ENCODE data around the gene AP2A1.

AP2A1 gene

DNA sequence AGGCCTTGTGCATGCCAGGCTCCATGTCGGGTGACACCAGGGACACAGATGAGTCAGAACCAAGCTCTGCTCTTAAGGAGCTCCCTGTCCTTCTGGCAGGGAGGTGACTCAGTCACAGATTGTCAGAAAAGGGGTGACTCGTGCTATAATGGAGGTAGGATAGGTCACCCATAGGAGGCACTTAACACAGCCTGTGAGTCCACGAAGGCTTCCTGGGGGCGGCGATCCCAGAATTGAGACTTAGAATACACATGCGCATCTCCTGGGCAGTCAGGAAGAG lies 26.7 kb downstream of the AP2A1 start:
- peak; percentile 55 for DNase-seq (ENCODE audit: low spot score)

DNA sequence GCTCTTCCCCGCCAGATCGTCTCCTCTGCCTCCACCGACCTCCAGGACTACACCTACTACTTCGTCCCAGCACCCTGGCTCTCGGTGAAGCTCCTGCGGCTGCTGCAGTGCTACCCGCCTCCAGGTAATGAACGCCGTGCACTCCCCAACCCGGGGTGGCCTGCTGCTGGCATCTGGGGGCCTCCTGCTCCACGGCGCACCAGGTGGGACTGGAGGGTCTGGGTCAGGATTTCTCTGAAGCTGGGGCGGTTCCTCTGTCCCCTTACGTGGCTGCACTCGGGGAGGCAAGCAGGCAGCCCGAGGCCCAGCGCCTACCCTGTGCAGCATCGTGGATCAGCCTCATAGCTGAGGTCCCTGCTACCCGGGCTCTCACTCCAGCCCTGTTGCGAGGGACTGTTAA lies 28.8 kb downstream of the AP2A1 start:
- DNase-seq (ENCODE audit: low spot score) = no peak

DNA sequence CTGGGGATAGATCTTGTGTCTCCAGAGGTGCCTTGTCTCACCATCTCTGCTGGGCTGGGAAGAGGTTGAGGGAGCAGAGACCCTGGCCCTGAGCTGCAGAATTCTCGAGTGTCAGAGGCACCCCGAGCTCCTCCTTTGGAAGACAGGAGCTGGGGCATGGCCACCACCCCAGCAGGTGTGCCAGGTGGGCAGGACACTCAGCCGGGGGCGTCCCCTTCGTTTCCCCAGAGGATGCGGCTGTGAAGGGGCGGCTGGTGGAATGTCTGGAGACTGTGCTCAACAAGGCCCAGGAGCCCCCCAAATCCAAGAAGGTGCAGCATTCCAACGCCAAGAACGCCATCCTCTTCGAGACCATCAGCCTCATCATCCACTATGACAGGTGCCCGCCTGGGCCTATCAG lies 31.8 kb downstream of the AP2A1 start:
- no peak for DNase-seq (ENCODE audit: low spot score)

DNA sequence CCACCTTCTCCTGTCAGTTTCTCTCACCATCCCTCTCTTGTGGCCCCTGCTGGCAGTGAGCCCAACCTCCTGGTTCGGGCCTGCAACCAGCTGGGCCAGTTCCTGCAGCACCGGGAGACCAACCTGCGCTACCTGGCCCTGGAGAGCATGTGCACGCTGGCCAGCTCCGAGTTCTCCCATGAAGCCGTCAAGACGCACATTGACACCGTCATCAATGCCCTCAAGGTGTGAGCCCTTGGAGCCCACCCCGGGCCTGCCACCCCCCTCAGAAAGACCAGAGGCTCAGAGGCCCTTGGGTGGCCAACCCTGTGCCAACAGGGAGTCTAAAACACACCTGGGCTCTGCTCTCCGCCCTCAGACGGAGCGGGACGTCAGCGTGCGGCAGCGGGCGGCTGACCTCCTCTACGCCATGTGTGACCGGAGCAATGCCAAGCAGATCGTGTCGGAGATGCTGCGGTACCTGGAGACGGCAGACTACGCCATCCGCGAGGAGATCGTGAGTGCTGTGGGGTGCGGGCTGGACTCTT lies 32.5 kb downstream of the AP2A1 start:
- no peak for DNase-seq (ENCODE audit: low spot score)

DNA sequence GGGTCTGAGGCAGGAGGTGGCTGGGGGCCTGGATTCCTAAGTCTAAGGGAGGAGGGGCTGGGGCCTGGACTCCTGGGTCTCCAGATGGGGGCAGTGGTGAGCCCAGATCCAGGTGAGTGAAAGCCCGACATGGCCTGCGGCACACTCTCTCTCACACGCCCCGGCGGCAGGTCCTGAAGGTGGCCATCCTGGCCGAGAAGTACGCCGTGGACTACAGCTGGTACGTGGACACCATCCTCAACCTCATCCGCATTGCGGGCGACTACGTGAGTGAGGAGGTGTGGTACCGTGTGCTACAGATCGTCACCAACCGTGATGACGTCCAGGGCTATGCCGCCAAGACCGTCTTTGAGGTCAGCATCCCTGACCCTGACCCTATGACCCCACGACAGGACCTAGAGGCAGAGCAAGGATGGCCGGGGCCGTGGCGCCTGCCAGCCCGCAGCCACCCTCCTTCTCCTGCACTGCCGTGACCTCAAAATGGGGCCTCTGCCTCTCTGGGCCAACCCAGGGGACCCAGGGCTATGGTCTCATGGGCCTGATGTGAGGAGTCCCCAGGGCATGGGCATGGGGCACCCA lies 33.1 kb downstream of the AP2A1 start:
- no peak for DNase-seq (ENCODE audit: low spot score)

DNA sequence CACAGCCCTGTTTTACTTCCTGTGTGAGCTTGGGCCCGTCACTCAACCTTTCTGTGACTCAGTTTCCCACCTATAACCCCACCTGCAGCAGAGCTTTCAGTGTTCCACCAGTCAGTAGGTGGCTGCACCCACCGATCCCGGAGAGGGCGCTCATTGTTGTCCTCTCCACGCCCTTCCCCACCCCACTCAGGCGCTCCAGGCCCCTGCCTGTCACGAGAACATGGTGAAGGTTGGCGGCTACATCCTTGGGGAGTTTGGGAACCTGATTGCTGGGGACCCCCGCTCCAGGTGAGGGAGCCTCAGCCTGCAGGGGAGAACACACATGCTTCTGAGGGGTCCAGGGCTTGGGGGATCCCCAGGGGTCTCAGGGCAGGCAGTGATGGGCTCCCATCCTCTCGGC lies 34.0 kb downstream of the AP2A1 start:
- DNase-seq (ENCODE audit: low spot score) = no peak

DNA sequence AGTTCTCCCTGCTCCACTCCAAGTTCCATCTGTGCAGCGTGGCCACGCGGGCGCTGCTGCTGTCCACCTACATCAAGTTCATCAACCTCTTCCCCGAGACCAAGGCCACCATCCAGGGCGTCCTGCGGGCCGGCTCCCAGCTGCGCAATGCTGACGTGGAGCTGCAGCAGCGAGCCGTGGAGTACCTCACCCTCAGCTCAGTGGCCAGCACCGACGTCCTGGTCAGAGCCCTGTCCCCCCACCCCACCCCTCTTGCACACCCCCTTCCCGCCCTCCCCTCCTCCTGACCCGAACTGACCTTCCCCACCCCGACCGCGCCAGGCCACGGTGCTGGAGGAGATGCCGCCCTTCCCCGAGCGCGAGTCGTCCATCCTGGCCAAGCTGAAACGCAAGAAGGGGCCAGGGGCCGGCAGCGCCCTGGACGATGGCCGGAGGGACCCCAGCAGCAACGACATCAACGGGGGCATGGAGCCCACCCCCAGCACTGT lies 34.6 kb downstream of the AP2A1 start:
- DNase-seq (ENCODE audit: low spot score) = no peak

DNA sequence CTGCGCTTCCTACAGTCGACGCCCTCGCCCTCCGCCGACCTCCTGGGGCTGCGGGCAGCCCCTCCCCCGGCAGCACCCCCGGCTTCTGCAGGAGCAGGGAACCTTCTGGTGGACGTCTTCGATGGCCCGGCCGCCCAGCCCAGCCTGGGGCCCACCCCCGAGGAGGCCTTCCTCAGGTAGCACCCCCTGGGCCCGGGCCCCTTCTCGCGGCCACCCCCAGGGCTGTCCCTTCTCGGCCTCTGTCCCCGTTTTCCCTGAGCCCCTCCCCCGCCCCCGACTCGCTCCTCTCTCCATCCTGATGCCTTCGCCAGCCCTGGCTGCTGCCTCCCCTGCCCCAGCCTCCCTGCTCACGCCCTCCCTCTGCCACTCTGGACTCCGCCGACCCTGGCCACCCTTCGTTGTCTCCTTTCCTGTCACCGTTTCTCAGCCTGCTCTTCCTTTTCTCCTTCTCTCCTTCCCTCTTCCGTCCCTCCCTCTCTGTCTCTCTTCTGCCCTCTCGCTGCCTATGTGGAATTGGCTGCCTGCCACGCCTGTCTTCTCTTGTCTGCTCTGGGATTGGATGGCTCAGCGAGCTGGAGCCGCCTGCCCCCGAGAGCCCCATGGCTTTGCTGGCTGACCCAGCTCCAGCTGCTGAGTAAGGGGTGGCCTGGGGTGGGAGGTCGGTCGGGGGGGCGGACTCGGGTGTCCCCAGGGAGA lies 35.3 kb downstream of the AP2A1 start:
- DNase-seq (ENCODE audit: low spot score) = peak; percentile 92

DNA sequence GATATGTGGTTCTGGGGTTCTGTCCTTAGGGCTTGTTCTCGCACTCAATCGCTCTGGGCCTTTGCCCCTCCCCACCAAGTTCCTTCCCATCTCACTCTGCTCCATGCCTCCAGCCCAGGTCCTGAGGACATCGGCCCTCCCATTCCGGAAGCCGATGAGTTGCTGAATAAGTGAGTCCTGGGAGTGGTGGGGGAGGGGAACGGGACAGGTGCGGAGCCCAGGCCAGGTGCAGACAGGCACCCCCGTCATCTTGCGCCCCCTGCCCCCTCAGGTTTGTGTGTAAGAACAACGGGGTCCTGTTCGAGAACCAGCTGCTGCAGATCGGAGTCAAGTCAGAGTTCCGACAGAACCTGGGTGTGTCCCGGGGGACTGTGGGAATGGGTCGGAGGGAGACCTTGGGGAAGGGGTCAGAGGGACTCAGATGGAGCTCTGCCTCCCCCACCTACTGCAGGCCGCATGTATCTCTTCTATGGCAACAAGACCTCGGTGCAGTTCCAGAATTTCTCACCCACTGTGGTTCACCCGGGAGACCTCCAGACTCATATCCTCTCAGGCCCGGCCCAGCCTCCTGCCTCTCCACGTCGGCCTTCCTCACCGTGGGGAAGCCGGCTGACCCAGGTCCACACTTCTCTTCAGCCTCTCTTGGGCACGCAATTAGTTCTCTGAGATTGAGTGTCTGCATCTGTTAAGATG lies 36.2 kb downstream of the AP2A1 start:
- no peak for DNase-seq (ENCODE audit: low spot score)

DNA sequence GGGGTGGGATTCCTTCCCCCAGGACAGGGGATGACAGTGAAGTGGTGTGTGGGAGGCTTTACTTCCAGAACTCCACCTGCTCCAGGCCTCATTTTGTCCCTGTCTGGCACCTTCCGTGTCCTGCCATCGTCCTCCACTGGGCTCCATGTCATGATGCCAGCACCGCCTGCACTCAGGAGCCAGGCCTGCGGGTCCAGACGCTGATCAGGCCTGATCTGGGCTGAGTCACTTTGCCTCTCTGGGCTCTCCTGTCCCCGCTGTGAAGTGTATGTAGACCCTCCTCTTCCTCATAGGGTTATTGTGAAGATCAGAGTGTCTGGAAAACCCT lies 36.7 kb downstream of the AP2A1 start:
- DNase-seq (ENCODE audit: low spot score) = no peak

DNA sequence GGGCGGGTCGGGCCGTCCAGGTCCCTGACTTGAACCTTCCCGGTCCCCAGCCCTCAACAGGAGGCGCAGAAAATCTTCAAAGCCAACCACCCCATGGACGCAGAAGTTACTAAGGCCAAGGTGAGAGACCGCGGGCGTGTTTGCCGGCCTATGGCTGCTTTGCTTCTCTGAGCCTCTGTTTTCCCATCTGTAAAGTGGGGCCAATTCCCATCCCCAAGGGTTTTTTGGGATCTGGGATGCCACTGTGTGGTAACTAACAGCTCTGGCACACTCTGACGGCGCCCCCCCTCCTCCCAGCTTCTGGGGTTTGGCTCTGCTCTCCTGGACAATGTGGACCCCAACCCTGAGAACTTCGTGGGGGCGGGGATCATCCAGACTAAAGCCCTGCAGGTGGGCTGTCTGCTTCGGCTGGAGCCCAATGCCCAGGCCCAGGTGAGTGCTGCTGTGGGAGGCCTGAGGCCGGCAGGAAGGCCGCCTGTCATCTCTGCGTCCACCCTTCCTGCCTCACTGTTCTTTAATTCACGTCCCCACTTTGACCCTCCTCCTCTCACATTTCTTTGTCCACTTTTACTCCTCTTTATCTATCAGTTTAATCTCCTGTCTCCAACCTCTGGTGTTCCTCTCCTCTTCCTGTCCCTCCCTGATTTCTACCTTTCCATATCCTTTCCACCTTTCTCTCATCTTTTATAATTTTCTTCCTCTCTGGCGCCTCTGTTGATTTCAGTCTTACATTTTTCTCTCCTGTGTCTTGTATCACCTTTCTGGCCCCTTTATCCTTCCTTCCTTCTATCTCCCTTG lies 39.2 kb downstream of the AP2A1 start:
- no peak for DNase-seq (ENCODE audit: low spot score)

DNA sequence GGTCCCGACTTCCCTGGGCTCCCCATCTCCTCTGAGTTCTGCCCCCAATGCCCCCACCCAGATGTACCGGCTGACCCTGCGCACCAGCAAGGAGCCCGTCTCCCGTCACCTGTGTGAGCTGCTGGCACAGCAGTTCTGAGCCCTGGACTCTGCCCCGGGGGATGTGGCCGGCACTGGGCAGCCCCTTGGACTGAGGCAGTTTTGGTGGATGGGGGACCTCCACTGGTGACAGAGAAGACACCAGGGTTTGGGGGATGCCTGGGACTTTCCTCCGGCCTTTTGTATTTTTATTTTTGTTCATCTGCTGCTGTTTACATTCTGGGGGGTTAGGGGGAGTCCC lies 39.8 kb downstream of the AP2A1 start:
- DNase-seq (ENCODE audit: low spot score) = no peak

DNA sequence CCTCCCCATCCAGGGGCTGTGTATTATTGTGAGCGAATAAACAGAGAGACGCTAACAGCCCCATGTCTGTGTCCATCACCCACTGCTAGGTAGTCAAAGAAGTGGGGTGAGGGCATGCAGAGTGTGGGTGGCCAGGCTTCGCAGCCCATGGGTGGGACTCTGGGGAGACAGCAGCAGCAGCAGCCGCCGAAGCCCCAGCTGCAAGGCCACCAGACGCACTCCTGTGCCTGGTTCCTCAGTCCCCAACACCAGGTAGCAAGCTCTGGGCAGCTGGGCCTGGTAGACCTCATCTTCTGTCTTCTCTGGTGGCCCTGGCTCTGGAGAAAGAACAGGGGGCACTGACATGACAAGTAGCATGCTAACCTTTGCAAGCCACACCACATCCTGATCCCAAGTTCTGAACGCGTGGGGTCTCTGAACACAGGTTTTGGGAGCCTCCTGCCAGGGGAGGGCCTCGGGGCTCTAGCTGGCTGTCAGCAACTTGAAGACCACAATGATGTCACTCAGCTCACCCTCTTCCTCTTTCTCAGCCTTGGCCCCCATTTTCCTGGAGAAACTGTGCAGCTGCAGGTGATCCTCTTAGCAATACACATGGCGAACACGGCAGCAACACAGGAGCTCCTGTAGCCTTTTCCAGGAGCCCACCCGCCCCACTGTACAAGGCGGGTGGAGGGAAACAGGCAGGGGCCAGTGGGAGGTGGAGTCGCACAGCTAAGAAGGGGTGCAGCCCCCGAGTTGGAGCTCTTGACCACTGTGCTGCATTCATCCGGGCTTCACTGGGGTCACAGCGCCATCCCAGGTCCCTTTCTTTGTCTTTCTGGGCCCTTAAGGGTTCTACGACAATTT lies 40.5 kb downstream of the AP2A1 start:
- no peak for DNase-seq (ENCODE audit: low spot score)

DNA sequence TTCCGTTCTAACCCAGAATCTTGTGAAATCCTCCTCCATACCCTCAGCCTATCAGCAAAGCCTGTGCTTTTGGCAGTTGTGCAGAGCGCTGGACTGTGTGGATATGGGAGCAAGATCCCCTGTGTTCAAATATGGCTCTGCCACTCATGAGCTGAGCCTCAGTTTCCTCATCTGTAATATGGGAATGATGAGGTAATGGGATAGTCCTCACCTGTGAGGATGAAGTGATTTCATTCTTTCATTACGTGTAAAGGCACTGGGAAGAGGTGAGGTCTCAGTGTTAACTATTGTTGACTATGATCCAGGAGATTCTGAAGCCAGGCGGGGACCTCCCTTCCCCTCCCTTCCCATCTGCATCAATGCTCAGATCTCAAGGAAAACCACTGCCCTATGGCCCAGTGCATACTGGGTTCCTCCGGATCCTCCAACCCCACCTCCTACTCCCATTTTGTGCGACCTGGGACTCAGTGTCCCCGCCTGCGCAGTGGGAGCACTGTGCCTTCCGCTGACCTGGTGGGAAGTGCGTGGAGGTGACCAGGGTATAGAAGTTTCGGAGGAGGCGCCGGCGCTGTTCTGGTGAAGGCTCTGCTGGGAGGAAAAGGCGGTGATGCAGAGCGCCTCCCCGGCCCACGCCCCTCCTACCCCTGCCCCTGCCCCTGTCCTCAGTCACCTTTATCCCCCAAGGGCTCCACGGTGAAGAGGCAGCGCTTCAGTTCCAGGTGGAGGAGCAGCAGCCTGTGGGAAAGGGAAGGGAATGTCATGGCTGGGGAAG lies 41.3 kb downstream of the AP2A1 start:
- DNase-seq (ENCODE audit: low spot score) = no peak

DNA sequence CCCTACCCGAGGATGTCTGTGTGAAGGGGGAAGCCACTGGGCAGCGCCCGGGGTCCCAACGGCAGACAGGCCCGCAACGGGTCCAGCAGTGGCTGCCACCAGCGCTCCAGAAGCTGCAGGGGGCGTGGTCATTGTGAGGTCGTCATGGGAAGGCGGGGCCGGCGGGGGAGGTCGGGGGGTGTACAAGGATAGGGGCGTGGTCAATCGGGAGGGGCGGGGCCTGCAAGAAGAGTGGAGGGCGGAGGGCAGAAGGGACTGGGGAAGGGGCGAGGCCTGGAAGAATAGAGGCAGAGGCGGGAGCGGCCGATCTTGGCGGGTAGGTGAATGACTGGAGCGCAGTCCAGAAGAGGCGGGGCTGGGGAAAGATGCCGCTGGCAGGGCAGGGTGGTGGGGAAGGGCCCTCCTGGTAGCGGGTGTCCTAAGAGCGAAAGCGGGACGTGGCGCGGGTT lies 41.9 kb downstream of the AP2A1 start:
- DNase-seq (ENCODE audit: low spot score) = peak; percentile 94

DNA sequence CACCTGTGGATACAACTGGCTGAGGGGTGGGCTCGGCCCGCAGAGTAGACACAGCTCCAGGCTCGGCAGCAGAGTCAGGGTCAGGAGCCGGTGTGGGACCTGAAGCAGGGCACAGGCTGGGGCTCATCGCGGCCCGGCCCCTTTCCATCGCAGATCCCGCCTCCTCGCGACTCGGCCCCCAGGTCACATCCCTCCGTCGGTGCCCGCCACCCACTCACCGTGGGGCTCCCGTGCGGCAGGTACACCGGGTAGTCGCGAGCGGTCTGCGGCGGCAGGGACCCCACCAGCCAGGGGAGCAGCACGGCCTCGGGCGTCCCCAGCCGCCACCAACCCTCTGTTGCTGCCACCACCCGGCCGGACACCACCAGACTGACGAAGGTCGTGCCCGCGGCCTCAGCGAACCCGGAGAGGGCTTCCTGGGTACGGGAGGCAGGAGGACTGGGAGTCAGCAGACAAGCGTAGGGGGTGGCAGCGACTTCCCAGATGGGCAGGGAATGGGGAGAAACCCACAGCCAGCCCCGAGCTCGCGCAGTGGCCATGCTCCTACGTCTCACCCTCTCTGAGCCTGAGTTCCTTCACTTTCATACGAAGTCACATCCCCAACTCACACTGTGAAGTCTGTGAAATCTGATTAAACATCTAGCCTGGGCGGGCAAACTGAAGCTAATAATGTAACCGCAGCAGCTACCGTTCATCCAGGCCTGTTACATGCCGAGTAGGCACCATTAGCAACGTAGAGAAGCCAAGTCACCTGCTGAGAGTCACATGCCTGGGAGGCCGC lies 42.5 kb downstream of the AP2A1 start:
- DNase-seq (ENCODE audit: low spot score) = peak; percentile 46

DNA sequence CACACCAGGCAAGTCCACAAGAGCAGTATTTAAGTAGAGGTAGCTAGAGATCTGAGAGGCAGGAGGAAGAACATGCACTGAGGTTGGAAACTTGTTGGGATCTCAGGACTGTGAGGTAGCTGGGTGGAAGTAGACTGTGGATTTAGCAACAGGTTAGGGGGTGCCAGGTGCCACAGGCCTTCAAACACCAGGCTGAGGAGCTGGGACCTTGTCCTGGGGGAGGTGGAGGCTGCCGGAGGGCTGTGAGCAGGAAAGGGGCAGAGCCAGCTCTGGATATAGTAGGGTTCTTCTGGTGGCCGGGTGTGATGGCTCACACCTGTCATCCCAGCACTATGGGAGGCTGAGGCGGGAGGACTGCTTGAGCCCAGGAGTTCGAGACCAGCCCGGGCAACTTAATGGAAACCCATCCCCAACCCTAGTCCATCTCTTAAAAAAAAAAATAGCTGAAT lies 43.2 kb downstream of the AP2A1 start:
- no peak for DNase-seq (ENCODE audit: low spot score)

DNA sequence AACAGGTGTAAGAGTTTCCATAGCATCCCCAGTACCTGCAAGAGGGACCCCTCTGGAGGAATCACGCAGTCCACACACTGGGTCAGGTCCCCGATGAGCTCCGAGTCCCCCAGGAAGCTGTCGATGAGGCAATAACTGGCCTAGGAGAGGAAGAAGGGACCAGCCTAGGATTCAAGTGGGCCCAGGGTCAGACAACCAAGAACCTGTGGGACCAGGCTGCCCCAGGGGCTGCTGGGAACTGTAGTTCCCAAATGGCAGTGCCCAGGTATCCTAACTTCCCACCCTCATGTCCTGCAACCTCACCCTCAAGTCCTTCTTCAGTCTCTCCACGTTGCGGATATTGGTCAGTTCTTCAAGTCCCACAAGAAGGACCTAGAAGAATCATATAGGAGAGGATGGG lies 44.5 kb downstream of the AP2A1 start:
- DNase-seq (ENCODE audit: low spot score) = no peak

DNA sequence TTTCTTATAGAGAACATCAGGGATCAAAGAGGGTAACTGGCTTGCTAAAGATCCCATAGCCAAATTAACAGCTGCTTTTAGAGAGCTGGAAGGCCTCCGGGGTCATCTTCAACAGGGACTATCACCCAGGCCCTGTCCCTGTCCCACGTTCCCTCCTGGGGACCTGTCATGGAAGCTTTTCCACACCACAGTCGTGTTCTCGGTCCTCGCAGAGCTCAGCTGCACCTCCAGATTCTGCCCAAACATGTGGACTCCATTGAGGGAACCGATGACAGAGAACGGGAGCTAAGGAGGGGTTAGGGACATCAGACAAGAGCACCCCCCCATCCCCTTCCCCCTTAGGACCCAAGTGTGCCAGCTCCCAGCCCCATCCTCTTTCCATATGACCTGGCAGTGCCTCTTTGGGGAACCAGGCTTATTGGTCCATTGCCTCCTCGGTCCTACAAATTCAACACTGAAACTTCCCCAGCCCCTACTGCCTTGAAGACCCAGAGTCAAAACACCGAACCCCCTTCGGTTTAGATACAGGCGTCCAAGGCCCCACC lies 45.7 kb downstream of the AP2A1 start:
- no peak for DNase-seq (ENCODE audit: low spot score)

All from AG08395 (cell line).